ENCODE measurements around the gene SLC29A3.
"Not testable (repeated sequence)": the region's sequence is repeated elsewhere in the genome, so short reads cannot be mapped to it uniquely, and the experiment has no call there.

Gene SLC29A3

GRCh38 chr10:71284544-71285179 is 34.4 kb upstream of the SLC29A3 start:
- no peak for DNase-seq

DNA sequence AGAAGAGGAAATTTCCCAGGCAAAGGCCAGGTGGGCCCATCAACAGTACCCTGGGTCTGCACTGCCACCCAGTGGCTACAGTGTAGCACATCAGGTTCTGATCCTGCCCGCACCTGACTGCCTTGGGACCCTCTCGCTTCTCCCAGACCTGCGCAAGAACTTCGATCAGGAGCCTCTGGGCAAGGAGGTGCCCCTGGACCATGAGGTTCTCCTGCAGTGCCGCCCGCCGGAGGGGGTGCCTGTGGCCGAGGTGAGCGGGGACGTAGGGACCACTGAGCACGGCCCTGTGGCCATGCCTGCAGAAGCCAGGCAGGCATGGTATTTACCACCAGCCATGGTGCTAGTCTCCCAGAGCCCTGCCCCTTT is 33.9 kb upstream of the SLC29A3 start:
- no peak for DNase-seq

DNA sequence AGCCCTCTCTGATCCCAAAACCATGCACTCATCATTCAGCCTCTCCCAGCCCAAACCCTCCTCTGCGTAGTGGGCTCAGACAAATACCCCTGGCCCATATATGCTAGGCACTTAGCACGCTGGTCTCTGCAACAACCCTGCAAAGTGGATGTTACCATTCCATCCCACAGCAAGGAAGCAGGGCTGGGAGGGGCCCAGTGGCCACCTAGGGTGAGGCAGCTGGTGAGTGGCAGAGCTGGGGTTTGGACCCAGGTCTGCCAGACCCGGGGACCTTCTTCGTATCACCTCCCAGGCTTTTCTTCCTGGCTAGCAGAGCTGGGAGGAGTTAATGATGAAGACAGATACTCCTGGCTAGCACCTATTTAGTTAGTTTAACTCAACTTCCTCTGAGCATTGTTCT is 33.1 kb upstream of the SLC29A3 start:
- DNase-seq, result no peak

- no peak for DNase-seq
These were observed 32.4 kb upstream of the SLC29A3 start for GRCh38 chr10:71286521-71287294.

GRCh38 chr10:71287456-71287855 is 31.6 kb upstream of the SLC29A3 start:
- DNase-seq, result no peak

DNA sequence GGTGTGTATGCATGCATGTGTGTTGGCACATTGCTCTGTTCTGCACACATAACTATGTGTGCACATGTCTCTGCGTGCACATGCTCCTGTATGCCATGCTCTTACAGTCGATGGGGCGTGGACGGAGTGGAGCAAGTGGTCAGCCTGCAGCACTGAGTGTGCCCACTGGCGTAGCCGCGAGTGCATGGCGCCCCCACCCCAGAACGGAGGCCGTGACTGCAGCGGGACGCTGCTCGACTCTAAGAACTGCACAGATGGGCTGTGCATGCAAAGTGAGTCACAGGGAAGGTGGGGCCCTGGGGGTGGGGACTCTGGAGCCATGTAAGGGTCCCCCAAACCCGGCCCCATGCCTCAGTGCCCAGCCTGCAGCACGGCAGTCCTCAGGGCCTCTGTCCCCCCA is 30.6 kb upstream of the SLC29A3 start:
- no peak for DNase-seq

GRCh38 chr10:71289421-71290130 is 29.5 kb upstream of the SLC29A3 start:
- no peak for DNase-seq

GRCh38 chr10:71290331-71290730 is 28.7 kb upstream of the SLC29A3 start:
- no peak for DNase-seq

DNA sequence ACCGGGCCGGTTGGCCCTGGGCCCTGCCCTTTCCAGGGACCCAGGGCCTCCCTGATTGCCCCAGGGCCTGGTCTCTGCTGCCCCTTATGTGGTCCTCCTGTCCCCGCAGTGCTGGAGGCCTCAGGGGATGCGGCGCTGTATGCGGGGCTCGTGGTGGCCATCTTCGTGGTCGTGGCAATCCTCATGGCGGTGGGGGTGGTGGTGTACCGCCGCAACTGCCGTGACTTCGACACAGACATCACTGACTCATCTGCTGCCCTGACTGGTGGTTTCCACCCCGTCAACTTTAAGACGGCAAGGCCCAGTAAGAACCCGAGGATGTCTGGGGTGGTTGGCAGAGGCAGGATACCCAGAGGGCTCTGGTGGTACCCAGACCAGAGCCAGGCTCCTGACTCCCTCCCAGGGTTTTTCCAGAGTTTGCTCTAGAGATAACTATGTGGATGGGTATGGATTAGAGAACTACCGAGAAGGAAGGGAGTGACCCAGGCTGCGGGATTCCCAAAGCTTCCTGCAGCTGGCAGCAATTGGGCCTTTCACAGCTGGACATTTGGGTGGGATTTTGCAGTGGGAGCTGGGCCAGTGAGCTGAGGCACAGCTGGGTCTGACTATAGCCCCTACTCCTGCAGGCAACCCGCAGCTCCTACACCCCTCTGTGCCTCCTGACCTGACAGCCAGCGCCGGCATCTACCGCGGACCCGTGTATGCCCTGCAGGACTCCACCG is 28.1 kb upstream of the SLC29A3 start:
- no peak for DNase-seq

GRCh38 chr10:71291528-71291900 is 27.5 kb upstream of the SLC29A3 start:
- DNase-seq, result no peak

DNA sequence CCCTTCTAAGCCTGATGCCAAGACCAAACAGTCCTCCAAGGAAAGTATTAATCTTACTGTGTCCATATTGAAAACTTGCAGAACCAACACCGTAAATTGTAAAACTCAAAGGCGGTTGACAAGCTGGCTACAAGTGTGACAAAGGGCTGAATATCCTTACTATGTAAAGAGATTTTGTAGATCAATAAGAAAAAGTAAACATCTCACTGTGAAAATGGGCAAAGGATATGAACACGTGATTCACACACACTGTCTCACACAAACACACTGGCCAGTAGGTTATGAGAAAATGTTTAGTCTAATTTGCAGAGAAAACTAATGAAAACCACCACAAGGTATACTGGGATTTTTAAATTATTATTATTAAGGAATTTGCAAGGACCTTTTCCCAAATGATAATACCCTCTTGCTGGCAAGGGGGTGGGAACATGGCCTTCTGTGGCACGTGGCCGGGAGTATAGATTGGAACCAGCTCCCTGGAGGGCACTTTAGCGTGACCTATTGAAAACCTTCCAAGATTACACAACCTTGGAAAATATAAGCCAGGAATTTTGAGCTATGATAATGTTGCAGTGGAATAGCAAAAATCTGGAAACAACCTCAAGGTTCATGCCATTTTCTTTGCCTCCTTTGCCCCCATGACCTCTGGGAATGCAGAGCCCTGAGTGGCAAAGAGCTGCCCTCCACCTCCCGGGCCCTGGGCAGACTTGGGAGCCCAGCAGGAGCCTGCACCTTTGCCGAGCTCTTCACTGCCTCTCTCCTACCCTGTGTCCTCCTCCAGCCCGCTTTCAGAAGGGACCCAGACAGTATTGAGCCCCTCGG is 26.2 kb upstream of the SLC29A3 start:
- no peak for DNase-seq

DNA sequence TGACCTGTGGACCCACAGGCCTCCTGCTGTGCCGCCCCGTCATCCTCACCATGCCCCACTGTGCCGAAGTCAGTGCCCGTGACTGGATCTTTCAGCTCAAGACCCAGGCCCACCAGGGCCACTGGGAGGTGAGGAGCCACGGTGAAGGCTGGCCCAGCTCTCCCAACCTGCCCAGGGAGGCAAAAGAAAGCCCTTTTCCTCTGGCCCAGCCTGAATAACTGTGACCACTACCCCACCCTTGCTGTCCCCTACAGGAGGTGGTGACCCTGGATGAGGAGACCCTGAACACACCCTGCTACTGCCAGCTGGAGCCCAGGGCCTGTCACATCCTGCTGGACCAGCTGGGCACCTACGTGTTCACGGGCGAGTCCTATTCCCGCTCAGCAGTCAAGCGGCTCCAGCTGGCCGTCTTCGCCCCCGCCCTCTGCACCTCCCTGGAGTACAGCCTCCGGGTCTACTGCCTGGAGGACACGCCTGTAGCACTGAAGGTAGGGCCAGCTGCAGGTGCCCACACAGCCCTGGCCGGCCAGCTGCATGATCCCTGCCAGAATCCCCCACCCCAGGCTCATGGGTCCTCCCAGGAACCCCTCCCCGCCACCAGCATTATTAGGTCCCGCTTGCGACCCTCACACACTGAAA is 25.5 kb upstream of the SLC29A3 start:
- DNase-seq, result no peak

- no peak for DNase-seq
These were observed 24.9 kb upstream of the SLC29A3 start for GRCh38 chr10:71294091-71294561.

DNA sequence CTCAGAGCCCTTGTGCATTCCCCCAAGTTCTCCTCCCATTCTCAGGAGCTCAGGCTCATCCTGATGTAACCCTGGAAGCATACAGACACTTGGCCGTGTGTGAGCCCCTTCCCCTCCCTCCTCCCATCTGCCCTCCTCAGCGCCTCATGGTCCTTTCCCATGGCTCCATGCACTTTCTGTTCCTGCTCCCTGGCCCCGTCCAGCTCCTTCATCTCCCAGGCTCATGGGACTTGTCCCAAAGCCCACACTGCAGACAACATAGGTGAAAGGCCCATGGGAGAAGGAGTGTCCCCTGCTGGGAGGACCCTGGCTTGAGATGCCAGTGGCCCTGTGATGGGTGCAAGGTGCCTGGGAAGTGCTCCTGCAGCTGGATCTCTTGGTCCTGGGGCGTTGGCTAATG is 24.2 kb upstream of the SLC29A3 start:
- no peak for DNase-seq

DNA sequence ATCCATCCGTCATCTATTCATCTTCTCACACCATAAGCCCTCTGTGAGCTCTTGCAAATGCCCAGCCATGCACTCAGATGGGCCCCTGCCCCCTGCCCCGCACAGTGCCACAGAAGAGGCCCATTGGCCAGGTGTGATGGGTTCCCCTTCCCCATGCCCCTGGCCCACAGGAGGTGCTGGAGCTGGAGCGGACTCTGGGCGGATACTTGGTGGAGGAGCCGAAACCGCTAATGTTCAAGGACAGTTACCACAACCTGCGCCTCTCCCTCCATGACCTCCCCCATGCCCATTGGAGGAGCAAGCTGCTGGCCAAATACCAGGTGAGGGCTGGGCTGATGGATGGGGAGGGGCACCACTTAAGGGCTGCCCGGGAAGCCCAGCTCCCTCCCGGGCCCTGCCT is 23.4 kb upstream of the SLC29A3 start:
- DNase-seq, result no peak

DNA sequence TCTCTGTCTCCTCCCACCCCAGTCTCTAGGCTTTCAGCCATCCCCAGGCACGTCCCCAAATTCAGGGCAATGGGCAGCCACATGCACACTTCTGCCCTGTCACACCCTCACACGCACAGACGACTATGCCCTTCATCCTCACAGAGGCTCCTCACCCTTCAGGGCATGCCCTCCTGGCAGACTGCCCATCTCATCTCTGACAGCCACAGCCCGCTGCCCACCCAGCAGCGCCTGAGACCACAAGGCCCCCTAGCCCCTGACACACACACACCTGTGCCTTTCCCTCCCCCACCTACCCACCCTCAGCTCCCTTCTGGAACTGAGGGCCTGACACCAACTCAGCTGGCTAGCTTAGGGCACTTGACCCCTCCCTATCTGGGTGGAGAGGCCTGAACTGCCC is 23.0 kb upstream of the SLC29A3 start:
- no peak for DNase-seq

- DNase-seq, result not testable (repeated sequence)
These were observed 22.2 kb upstream of the SLC29A3 start for GRCh38 chr10:71296811-71297210.

DNA sequence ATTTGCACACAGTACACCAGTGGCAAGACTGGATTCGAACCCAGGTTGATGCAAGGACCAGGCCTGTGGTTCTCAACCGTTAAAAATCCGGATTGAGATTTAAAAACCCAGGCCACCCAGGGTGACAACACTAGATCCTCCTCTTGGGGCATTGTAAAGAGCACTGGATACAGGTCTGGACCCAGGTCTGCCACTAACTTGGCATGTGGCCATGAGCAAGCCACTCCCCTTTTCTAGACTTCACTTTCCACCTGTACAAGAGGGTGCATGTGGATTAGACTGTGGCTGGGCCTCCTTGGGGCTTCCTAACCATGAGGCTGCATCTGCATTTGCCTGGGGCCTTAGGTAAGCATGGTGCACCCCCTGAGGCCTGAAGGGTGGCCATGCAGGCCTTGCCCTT is 21.7 kb upstream of the SLC29A3 start:
- no peak for DNase-seq

- peak; percentile 45 for DNase-seq
These were observed 19.8 kb upstream of the SLC29A3 start for GRCh38 chr10:71299071-71299785.

GRCh38 chr10:71300555-71301370 is 18.3 kb upstream of the SLC29A3 start:
- no peak for DNase-seq

Measured in GDM1 (cell line).